ENCODE data around the gene RCOR3. TPM values are rescaled to one million over a fixed set of nuclear protein-coding genes. Genes with fewer than 3 reads are reported as not detected.

Gene RCOR3
- total and polyA plus RNA-seq, 10 of the 15 experiments (the other 5 are each of a cell fraction or from before 2014, with no cell fraction given) = 8.0 to 55.0 (median 25.1) TPM

DNA sequence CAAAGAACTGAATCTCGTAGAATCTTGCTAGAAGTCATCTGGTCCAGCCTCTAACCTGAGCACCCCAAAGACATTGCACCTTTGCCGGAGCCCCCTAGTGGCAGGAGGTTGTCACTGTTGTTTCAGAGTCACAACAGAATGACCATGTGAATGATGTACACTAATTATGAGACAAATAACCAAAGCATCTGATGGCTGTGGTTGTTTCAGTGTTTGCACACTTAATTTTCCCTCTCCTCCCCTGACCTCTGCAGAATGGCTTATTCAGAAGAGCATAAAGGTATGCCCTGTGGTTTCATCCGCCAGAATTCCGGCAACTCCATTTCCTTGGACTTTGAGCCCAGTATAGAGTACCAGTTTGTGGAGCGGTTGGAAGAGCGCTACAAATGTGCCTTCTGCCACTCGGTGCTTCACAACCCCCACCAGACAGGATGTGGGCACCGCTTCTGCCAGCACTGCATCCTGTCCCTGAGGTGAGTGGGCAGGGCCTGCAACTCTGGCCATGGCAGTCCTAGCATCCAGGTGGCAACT is 93.9 kb downstream of the RCOR3 start (continued):
- TF ChIP-seq, protein P1, sequence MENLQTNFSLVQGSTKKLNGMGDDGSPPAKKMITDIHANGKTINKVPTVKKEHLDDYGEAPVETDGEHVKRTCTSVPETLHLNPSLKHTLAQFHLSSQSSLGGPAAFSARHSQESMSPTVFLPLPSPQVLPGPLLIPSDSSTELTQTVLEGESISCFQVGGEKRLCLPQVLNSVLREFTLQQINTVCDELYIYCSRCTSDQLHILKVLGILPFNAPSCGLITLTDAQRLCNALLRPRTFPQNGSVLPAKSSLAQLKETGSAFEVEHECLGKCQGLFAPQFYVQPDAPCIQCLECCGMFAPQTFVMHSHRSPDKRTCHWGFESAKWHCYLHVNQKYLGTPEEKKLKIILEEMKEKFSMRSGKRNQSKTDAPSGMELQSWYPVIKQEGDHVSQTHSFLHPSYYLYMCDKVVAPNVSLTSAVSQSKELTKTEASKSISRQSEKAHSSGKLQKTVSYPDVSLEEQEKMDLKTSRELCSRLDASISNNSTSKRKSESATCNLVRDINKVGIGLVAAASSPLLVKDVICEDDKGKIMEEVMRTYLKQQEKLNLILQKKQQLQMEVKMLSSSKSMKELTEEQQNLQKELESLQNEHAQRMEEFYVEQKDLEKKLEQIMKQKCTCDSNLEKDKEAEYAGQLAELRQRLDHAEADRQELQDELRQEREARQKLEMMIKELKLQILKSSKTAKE (IDR thresholded peaks at IDR 0.05; ENCODE audit: low read depth, poor library complexity, severe bottlenecking) = no peak
- TF ChIP-seq, protein P2, sequence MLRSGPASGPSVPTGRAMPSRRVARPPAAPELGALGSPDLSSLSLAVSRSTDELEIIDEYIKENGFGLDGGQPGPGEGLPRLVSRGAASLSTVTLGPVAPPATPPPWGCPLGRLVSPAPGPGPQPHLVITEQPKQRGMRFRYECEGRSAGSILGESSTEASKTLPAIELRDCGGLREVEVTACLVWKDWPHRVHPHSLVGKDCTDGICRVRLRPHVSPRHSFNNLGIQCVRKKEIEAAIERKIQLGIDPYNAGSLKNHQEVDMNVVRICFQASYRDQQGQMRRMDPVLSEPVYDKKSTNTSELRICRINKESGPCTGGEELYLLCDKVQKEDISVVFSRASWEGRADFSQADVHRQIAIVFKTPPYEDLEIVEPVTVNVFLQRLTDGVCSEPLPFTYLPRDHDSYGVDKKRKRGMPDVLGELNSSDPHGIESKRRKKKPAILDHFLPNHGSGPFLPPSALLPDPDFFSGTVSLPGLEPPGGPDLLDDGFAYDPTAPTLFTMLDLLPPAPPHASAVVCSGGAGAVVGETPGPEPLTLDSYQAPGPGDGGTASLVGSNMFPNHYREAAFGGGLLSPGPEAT (IDR thresholded peaks at IDR 0.05; ENCODE audit: low read depth) = no peak
- TF ChIP-seq EED (IDR thresholded peaks at IDR 0.05; ENCODE audit: low read depth) (no peak), SUPT20H (IDR thresholded peaks at IDR 0.05; ENCODE audit: borderline replicate concordance, control insufficient read depth, low read depth, low read length) (no peak), SMC3 (IDR thresholded peaks at IDR 0.05; ENCODE audit: borderline replicate concordance, low read length) (peak; percentile 69; the same call in 1 of the 2 replicates), CREM (IDR thresholded peaks at IDR 0.05; ENCODE audit: low read depth) (0 out of 2 replicates have a peak, but pooled peaks have one; percentile 38), SMAD1 (IDR thresholded peaks at IDR 0.05; ENCODE audit: low read depth, partially characterized antibody) (no peak), CBFB (IDR thresholded peaks at IDR 0.05; ENCODE audit: low read depth) (0 out of 2 replicates have a peak, but pooled peaks have one; percentile 20), MYC (IDR thresholded peaks at IDR 0.05; ENCODE audit: insufficient read depth, insufficient read length, insufficient replicate concordance, low read length, severe bottlenecking) (no peak), TAF1 (IDR thresholded peaks at IDR 0.05; ENCODE audit: borderline replicate concordance, low read depth, low read length) (no peak), JUND (IDR thresholded peaks at IDR 0.05; ENCODE audit: low read depth, low read length) (no peak), HCFC1 (IDR thresholded peaks at IDR 0.05; ENCODE audit: low read length) (no peak), POLR2A (IDR thresholded peaks at IDR 0.05; ENCODE audit: low read depth, low read length) (no peak), CREB1 (IDR thresholded peaks at IDR 0.05; ENCODE audit: low read depth) (0 out of 2 replicates have a peak, but pooled peaks have one; percentile 23), TCF12 (IDR thresholded peaks at IDR 0.05; ENCODE audit: low read depth, low read length) (no peak), MTA2 (IDR thresholded peaks at IDR 0.05; ENCODE audit: low read depth) (no peak), PAX8 (IDR thresholded peaks at IDR 0.05) (no peak), BMI1 (IDR thresholded peaks at IDR 0.05; ENCODE audit: borderline replicate concordance) (no peak), CBX5 (IDR thresholded peaks at IDR 0.05; ENCODE audit: low read depth) (peak; percentile 42; the same call in 1 of the 2 replicates), SIN3A (IDR thresholded peaks at IDR 0.05; ENCODE audit: low read depth, low read length) (no peak)
- TF ChIP-seq, protein P3, sequence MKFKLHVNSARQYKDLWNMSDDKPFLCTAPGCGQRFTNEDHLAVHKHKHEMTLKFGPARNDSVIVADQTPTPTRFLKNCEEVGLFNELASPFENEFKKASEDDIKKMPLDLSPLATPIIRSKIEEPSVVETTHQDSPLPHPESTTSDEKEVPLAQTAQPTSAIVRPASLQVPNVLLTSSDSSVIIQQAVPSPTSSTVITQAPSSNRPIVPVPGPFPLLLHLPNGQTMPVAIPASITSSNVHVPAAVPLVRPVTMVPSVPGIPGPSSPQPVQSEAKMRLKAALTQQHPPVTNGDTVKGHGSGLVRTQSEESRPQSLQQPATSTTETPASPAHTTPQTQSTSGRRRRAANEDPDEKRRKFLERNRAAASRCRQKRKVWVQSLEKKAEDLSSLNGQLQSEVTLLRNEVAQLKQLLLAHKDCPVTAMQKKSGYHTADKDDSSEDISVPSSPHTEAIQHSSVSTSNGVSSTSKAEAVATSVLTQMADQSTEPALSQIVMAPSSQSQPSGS (IDR thresholded peaks at IDR 0.05; ENCODE audit: low read length) = no peak
- TF ChIP-seq, protein P4, sequence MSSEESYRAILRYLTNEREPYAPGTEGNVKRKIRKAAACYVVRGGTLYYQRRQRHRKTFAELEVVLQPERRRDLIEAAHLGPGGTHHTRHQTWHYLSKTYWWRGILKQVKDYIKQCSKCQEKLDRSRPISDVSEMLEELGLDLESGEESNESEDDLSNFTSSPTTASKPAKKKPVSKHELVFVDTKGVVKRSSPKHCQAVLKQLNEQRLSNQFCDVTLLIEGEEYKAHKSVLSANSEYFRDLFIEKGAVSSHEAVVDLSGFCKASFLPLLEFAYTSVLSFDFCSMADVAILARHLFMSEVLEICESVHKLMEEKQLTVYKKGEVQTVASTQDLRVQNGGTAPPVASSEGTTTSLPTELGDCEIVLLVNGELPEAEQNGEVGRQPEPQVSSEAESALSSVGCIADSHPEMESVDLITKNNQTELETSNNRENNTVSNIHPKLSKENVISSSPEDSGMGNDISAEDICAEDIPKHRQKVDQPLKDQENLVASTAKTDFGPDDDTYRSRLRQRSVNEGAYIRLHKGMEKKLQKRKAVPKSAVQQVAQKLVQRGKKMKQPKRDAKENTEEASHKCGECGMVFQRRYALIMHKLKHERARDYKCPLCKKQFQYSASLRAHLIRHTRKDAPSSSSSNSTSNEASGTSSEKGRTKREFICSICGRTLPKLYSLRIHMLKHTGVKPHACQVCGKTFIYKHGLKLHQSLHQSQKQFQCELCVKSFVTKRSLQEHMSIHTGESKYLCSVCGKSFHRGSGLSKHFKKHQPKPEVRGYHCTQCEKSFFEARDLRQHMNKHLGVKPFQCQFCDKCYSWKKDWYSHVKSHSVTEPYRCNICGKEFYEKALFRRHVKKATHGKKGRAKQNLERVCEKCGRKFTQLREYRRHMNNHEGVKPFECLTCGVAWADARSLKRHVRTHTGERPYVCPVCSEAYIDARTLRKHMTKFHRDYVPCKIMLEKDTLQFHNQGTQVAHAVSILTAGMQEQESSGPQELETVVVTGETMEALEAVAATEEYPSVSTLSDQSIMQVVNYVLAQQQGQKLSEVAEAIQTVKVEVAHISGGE (CRISPR knock-in tag; IDR thresholded peaks at IDR 0.05) = no peak

All from GM12878 (cell line).